Smooth muscle cell of the brain vasculature (primary cell): ENCODE data around the gene TMEM89.

Source experiments
- DNase-seq: peaks from one replicate; pipeline ENCODE4 v3.0.0-alpha.2; 2012; ENCODE audit warnings: low read depth, low spot score

TMEM89 gene

GRCh38 chr3:48591436-48591835 is 30.1 kb downstream of the TMEM89 start:
- no peak for DNase-seq

- no peak for DNase-seq
Measured at GRCh38 chr3:48588230-48588629, 33.3 kb downstream of the TMEM89 start.

GRCh38 chr3:48587686-48588085 is 33.9 kb downstream of the TMEM89 start:
- no peak for DNase-seq

GRCh38 chr3:48585411-48585810 is 36.2 kb downstream of the TMEM89 start:
- DNase-seq = no peak

GRCh38 chr3:48584836-48585235 is 36.7 kb downstream of the TMEM89 start:
- DNase-seq = no peak

- no peak for DNase-seq
Measured at GRCh38 chr3:48581621-48582481, 39.7 kb downstream of the TMEM89 start.

- DNase-seq = no peak
Measured at GRCh38 chr3:48576647-48577046, 44.9 kb downstream of the TMEM89 start.

- no peak for DNase-seq
Measured at GRCh38 chr3:48575366-48575765, 46.2 kb downstream of the TMEM89 start.

- DNase-seq = no peak
Measured at GRCh38 chr3:48573973-48574585, 47.5 kb downstream of the TMEM89 start.

GRCh38 chr3:48572517-48572916 is 49.1 kb downstream of the TMEM89 start:
- DNase-seq = no peak

GRCh38 chr3:48571938-48572337 is 49.6 kb downstream of the TMEM89 start:
- no peak for DNase-seq
